ENCODE data around the gene ARMC12. TPM values are rescaled to one million over a fixed set of nuclear protein-coding genes. Genes with fewer than 3 reads are reported as not detected.
A peak's percentile ranks its signal among the peaks of the same experiment; 100 is the strongest.

The ARMC12 gene
- total RNA-seq, 3 donors from 2014 or later (not counting 1 experiment from before 2014, with no cell fraction given), result 0.59 to 1.5 (median 0.64) TPM

DNA sequence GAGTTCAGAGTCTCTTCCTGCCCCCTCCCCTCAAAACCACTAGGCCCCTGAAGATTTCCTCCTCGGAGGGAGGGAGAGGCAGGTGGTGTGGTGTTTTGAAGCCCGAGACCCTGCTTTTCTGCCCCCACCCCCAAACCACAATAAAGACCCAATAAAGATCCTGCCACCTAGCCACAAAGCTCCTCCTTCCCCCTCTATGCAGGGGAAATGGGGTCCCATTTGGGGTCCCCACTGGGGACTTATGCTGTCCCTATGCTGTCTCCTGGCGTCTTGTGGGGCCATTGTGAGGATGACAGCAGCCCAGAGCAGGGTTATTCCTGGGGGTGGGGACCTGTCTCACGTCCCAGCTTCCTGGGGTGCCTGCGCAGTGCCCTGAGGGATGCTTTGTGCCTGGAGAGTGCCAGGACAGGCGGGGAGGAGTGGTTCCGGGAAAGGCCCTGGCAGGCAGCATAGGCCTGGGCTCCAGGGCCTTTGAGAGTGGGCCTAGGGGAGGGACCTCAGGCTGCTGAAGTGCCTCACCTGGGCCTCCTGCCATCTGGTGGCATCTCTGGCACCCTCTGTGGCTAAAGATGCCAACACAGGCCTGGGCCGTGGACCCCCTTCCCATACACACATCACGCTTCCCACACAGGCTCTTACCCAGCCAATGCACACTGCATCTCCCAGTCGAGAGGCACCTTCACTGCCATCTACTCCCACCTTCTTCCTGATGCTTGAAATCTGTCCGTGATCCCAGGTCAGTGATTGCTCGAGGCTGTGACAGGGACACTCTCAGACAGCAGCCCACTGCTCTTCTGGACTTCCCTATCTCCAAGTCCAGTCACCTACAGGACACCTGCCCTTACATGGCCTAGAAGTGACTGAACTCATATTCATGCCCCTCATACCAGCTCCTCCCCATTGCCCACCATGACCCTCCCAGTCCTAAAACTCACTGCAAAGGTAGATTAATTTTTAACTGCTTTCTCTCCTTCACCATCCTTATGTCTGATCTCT, 7.9 kb upstream of the ARMC12 start:
- H3K4me3 Mint-ChIP-seq, result peak overlapping the region; percentile 67
- H3K4me1 Mint-ChIP-seq, result peaks cover 51 to 77% of the 10 kb centered on the region in 2 donors
- no peaks in the 10 kb centered on the region for H3K36me3 Mint-ChIP-seq
- intact Hi-C loops (cut with micrococcal nuclease), result loop anchor here (1.0 to 5.0 kb wide), 3 partner anchors 19 to 62 kb away; no protein-coding TSS in a partner anchor
- Histone ChIP-seq H3K4me1 (ENCODE audit: control insufficient read depth, insufficient read depth, low read length) (peaks cover 77% of the 10 kb centered on the region), H3K4me3 (ENCODE audit: low read length) (peak overlapping the region; percentile 16), H3K9me3 (ENCODE audit: control insufficient read depth, insufficient read depth, low read length) (no peaks in the 10 kb centered on the region), H3K36me3 (ENCODE audit: control insufficient read depth, insufficient read depth, low read length) (no peaks in the 10 kb centered on the region), H3K27ac (ENCODE audit: low read length) (peak overlapping the region; percentile 82), H3K27me3 (ENCODE audit: control insufficient read depth, insufficient read depth, low read length) (no peaks in the 10 kb centered on the region)
- TF ChIP-seq, protein P1, sequence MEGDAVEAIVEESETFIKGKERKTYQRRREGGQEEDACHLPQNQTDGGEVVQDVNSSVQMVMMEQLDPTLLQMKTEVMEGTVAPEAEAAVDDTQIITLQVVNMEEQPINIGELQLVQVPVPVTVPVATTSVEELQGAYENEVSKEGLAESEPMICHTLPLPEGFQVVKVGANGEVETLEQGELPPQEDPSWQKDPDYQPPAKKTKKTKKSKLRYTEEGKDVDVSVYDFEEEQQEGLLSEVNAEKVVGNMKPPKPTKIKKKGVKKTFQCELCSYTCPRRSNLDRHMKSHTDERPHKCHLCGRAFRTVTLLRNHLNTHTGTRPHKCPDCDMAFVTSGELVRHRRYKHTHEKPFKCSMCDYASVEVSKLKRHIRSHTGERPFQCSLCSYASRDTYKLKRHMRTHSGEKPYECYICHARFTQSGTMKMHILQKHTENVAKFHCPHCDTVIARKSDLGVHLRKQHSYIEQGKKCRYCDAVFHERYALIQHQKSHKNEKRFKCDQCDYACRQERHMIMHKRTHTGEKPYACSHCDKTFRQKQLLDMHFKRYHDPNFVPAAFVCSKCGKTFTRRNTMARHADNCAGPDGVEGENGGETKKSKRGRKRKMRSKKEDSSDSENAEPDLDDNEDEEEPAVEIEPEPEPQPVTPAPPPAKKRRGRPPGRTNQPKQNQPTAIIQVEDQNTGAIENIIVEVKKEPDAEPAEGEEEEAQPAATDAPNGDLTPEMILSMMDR (IDR thresholded peaks at IDR 0.05), result peak; percentile 10
- 52% methylated on average over 10 of the region's 12 CpGs for WGBS (ENCODE audit: insufficient coverage)
- no peaks in the 10 kb centered on the region for H3K27me3 Mint-ChIP-seq (ENCODE audit: low read depth in 2 of 2)
- peak overlapping the region; percentile 72 to 83 for H3K27ac Mint-ChIP-seq
- DNase-seq (peak in 1 of 2 donors; percentile 71), ATAC-seq (no peak)
- H3K9me3 Mint-ChIP-seq, result no peaks in the 10 kb centered on the region

GRCh38 chr6:35729722-35730121, 7.1 kb upstream of the ARMC12 start:
- no peak for ATAC-seq
- TF ChIP-seq, protein P1 (IDR thresholded peaks at IDR 0.05), result no peak

GRCh38 chr6:35730745-35731413, 6.0 kb upstream of the ARMC12 start:
- 19% methylated on average over 12 of the region's 15 CpGs for WGBS (ENCODE audit: insufficient coverage)
- no peaks in the 10 kb centered on the region for H3K36me3 ChIP-seq (ENCODE audit: control insufficient read depth, insufficient read depth, low read length)
- ATAC-seq, result no peak
- H3K4me3 Mint-ChIP-seq, result peak overlapping the region; percentile 83
- no peak for DNase-seq
- peak overlapping the region; percentile 71 to 72 for H3K27ac Mint-ChIP-seq
- TF ChIP-seq, protein P1 (IDR thresholded peaks at IDR 0.05), result no peak
- no peaks in the 10 kb centered on the region for H3K9me3 Mint-ChIP-seq
- intact Hi-C loops (cut with micrococcal nuclease), result no loop called here
- no peaks in the 10 kb centered on the region for H3K27me3 ChIP-seq (ENCODE audit: control insufficient read depth, insufficient read depth, low read length)
- H3K4me1 Mint-ChIP-seq, result peaks cover 46 to 70% of the 10 kb centered on the region in 2 donors
- peak overlapping the region; percentile 98 for H3K27ac ChIP-seq (ENCODE audit: low read length)
- H3K4me3 ChIP-seq (ENCODE audit: low read length), result peak overlapping the region; percentile 94
- no peaks in the 10 kb centered on the region for H3K9me3 ChIP-seq (ENCODE audit: control insufficient read depth, insufficient read depth, low read length)
- no peaks in the 10 kb centered on the region for H3K27me3 Mint-ChIP-seq (ENCODE audit: low read depth in 2 of 2)
- peaks cover 73% of the 10 kb centered on the region for H3K4me1 ChIP-seq (ENCODE audit: control insufficient read depth, insufficient read depth, low read length)
- no peaks in the 10 kb centered on the region for H3K36me3 Mint-ChIP-seq

More at GRCh38 chr6:35729722-35730121, 7.1 kb upstream of the ARMC12 start:
- Mint-ChIP-seq H3K27ac (peak overlapping the region; percentile 5 to 72), H3K4me1 (peaks cover 51 to 77% of the 10 kb centered on the region in 2 donors), H3K27me3 (ENCODE audit: low read depth in 2 of 2) (no peaks in the 10 kb centered on the region), H3K4me3 (peak overlapping the region; percentile 10), H3K9me3 (no peaks in the 10 kb centered on the region), H3K36me3 (no peaks in the 10 kb centered on the region)
- H3K36me3 ChIP-seq (ENCODE audit: control insufficient read depth, insufficient read depth, low read length), result no peaks in the 10 kb centered on the region
- H3K27me3 ChIP-seq (ENCODE audit: control insufficient read depth, insufficient read depth, low read length), result no peaks in the 10 kb centered on the region
- H3K27ac ChIP-seq (ENCODE audit: low read length), result no peak overlapping the region
- WGBS (ENCODE audit: insufficient coverage), result 66% methylated on average over 2 of the region's 2 CpGs
- intact Hi-C loops (cut with micrococcal nuclease), result loop anchor here (5.0 kb wide), 1 partner anchor 62 kb away; no protein-coding TSS in a partner anchor
- peaks cover 77% of the 10 kb centered on the region for H3K4me1 ChIP-seq (ENCODE audit: control insufficient read depth, insufficient read depth, low read length)
- DNase-seq, result no peak
- no peaks in the 10 kb centered on the region for H3K9me3 ChIP-seq (ENCODE audit: control insufficient read depth, insufficient read depth, low read length)
- H3K4me3 ChIP-seq (ENCODE audit: low read length), result no peak overlapping the region
